GM15510 (cell line): Measurements from ENCODE around the gene NCOA3.

ENCODE experiments used
- POLR2A ChIP-seq: IDR thresholded peaks from 3 replicates; pipeline ENCODE4 v1.6.1; 2011; ENCODE audit warnings: borderline replicate concordance; ENCODE audit not compliant: insufficient read length; ENCODE audit errors: extremely low read depth

The NCOA3 gene

GRCh38 chr20:47666304-47666703, 164.6 kb downstream of the NCOA3 start:
- TF ChIP-seq POLR2A, result no peak

- no peak for TF ChIP-seq POLR2A
These were observed 165.4 kb downstream of the NCOA3 start for GRCh38 chr20:47667086-47667485.

GRCh38 chr20:47667531-47668312, 166.0 kb downstream of the NCOA3 start:
- no peak for TF ChIP-seq POLR2A

GRCh38 chr20:47668313-47669151, 166.8 kb downstream of the NCOA3 start:
- no peak for TF ChIP-seq POLR2A

- TF ChIP-seq POLR2A, result no peak
These were observed 167.4 kb downstream of the NCOA3 start for GRCh38 chr20:47669152-47669425.

- TF ChIP-seq POLR2A, result no peak
These were observed 167.8 kb downstream of the NCOA3 start for GRCh38 chr20:47669489-47669888.

- no peak for TF ChIP-seq POLR2A
These were observed 168.5 kb downstream of the NCOA3 start for GRCh38 chr20:47669927-47670890.

GRCh38 chr20:47670913-47671312, 169.2 kb downstream of the NCOA3 start:
- no peak for TF ChIP-seq POLR2A

GRCh38 chr20:47672166-47672565, 170.5 kb downstream of the NCOA3 start:
- no peak for TF ChIP-seq POLR2A

GRCh38 chr20:47672886-47673670, 171.4 kb downstream of the NCOA3 start:
- no peak for TF ChIP-seq POLR2A

- no peak for TF ChIP-seq POLR2A
These were observed 171.9 kb downstream of the NCOA3 start for GRCh38 chr20:47673671-47673955.

- TF ChIP-seq POLR2A, result no peak
These were observed 172.5 kb downstream of the NCOA3 start for GRCh38 chr20:47674145-47674544.

- no peak for TF ChIP-seq POLR2A
These were observed 173.0 kb downstream of the NCOA3 start for GRCh38 chr20:47674686-47675085.
